ENCODE results near the gene CHIC2.

CHIC2 gene

DNA sequence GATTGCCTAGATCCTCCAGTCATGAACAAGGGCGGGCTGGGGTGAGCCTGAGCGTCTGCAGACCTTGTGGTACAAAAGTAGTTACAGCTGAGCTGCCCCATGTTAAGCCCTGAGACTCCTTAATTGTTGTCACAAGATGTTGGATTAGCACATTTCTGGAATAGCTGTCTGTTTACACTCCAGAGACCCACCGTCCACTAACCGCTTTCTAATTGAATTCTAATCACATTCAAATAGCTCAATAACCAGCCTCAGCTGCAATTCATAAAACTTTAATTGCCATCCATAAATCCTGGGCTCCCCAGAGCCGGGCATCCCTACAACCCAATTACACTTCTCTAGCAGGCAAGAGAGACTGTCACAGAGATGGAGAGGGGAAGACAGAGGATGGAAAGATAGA is 34.0 kb upstream of the CHIC2 start:
- in situ Hi-C loops (cut with HindIII; ENCODE audit: low sequenced_read_pairs): no loop called here
- no peak overlapping the region for H3K4me3 ChIP-seq (ENCODE audit: low read depth, low read length)
- TF ChIP-seq, protein P1, sequence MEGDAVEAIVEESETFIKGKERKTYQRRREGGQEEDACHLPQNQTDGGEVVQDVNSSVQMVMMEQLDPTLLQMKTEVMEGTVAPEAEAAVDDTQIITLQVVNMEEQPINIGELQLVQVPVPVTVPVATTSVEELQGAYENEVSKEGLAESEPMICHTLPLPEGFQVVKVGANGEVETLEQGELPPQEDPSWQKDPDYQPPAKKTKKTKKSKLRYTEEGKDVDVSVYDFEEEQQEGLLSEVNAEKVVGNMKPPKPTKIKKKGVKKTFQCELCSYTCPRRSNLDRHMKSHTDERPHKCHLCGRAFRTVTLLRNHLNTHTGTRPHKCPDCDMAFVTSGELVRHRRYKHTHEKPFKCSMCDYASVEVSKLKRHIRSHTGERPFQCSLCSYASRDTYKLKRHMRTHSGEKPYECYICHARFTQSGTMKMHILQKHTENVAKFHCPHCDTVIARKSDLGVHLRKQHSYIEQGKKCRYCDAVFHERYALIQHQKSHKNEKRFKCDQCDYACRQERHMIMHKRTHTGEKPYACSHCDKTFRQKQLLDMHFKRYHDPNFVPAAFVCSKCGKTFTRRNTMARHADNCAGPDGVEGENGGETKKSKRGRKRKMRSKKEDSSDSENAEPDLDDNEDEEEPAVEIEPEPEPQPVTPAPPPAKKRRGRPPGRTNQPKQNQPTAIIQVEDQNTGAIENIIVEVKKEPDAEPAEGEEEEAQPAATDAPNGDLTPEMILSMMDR (IDR thresholded peaks at IDR 0.05; ENCODE audit: low read depth, low read length, missing control alignments): no peak
- no peak for DNase-seq (ENCODE audit: low read depth)

DNA sequence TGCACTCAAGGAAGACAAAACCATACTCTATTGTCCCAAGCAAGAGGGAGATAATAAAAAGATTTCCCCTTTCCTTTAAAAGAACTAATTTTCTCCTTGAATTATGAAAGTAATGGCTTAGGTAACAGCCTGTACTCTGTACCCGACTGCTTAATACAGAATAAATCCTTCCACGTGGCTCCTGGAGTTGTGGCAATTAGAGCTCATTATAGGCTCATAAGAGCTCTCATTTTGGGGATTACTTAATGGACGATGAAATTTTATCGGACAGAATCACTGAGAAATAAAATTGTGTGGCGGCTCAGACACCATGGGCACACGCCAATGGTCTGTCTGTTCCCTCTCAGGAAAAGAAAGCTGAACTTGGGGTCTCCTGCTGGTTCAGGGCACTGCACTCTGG is 32.7 kb upstream of the CHIC2 start:
- TF ChIP-seq, protein P1 (IDR thresholded peaks at IDR 0.05; ENCODE audit: low read depth, low read length, missing control alignments): no peak
- in situ Hi-C loops (cut with HindIII; ENCODE audit: low sequenced_read_pairs): no loop called here
- DNase-seq (ENCODE audit: low read depth): no peak

DNA sequence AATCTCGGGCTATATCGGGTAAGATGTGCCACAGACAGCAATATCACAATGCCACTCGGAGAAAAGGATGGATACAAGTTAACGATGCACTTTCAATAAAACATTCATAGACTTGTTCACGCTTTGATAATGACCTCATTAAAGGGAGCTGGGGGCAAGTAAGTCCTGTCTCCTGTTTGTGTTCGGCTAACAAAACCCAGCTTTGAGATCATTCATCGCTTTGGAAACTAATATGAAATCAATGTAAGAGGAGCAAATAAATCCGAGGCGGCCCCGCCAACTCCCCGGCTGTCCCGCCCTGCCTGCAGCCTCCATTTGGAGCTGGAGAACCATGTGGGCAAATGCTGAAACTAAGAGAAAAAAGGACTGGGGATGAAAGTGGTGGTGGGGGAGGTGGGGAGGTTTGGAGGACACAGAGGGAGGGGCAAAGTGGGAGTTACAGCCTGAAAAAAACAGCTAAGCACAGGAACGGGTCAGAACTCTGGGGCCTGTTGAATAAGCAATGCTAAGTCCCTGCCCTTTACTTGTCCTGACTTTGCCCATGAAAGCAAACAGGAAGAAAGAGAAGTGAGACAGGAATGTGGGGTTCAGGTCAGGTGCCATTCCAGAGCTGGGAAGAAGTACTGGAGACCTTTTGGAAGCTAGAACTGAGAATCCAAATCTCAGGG is 32.0 kb upstream of the CHIC2 start:
- DNase-seq (ENCODE audit: low read depth): no peak
- TF ChIP-seq, protein P1 (IDR thresholded peaks at IDR 0.05; ENCODE audit: low read depth, low read length, missing control alignments): no peak
- no peak overlapping the region for H3K4me3 ChIP-seq (ENCODE audit: low read depth, low read length)
- in situ Hi-C loops (cut with HindIII; ENCODE audit: low sequenced_read_pairs): no loop called here

More for the DNA sequence above, 32.7 kb upstream of the CHIC2 start:
- H3K4me3 ChIP-seq (ENCODE audit: low read depth, low read length): no peak overlapping the region

DNA sequence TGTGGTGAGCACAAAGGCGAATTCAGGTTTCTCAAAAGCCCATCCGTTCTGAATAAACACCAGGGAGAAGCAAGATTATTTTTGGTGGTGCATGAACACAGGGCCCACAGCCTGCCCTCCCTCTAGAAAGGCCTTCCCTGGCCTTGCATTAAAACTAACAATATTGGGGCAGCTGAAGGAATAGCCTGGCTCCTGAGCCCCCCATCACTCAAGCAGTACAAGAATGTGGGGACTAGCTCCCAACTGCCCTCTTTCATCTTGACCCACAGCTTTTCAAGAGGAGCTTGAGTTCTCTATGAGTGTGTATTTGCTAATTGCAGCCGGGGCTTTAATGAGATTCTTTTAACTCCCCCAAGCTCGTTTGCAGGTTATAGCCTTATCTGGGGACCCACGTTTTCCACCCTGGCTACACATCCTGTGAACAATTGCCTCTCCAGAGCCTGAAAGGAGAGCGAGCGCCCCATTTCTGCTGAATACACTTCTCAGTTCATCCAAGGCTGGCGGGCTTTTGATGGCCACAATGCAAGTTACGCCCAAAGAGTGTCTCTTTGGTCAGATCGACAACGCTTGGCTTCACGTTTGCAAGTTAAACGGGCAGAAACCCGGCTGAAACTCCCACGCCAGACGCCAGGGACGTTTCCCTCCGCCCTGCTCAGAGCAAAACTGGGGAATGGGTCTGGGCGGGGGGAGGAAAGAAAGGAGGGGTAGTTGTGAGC is 30.9 kb upstream of the CHIC2 start:
- no peak for DNase-seq (ENCODE audit: low read depth)
- H3K4me3 ChIP-seq (ENCODE audit: low read depth, low read length): no peak overlapping the region
- in situ Hi-C loops (cut with HindIII; ENCODE audit: low sequenced_read_pairs): no loop called here
- TF ChIP-seq, protein P1 (IDR thresholded peaks at IDR 0.05; ENCODE audit: low read depth, low read length, missing control alignments): no peak

DNA sequence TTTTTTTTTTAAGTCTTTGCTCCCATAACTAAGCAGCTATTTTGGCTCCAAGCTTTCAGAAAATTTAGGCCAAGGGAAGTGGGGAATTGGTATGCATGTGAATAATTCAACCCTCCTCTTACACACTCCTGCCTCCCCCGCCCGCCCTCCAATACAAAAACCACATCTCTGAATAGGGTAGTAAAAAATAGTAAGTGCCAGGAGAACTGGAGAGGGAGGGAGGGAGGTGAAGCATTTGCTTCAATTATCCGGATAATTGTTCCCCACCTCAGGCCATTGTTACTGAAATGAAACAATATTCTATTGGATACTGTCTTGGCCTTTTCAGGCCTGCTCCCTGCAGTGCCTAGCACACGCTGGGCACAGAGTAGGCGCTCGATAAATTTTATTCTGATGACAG is 30.0 kb upstream of the CHIC2 start:
- no peak for DNase-seq (ENCODE audit: low read depth)
- in situ Hi-C loops (cut with HindIII; ENCODE audit: low sequenced_read_pairs): no loop called here
- no peak overlapping the region for H3K4me3 ChIP-seq (ENCODE audit: low read depth, low read length)
- TF ChIP-seq, protein P1 (IDR thresholded peaks at IDR 0.05; ENCODE audit: low read depth, low read length, missing control alignments): no peak

DNA sequence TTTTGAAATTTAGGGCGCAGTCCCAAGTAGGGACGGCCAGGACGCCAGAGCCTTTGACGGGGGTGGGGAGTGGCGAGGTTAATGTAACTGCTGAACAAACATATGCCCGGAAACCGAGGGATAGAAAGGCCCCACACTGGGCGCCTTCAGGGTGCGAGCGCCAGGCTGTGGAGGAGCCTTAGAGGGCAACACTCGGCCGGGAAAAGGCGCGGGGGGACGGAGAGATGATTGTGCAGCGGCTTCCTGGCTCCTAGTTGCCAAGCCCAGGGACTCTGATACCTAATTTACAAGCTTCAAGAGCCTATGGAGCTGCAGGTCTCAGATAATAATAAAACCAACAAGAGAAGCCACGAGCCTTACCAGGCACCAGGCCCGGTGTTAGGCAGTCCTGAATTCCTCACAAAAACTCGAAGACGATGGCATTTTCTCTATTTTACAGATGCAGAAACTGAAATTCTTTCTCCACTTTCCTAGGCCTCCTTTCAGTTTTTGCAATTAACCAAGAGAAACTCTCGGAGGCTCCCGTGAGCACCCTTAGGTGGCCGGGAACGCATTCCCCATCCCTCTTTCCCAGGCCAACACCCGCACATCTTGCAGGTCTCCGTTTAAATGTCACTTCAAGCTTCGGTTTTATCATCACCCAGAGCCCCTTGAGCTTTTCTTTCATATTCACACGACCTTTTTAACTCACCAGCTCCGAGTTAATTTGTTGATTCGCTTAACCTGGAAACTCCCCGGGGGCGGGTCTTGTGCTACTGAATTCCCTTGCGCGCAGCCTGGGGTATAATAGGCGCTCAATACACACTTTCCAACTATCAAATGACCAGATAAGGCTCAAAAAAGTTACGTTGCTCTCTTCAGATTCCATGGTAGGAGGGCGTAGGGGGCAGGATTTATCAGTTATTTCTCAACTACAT is 29.2 kb upstream of the CHIC2 start:
- H3K4me3 ChIP-seq (ENCODE audit: low read depth, low read length): no peak overlapping the region
- TF ChIP-seq, protein P1 (IDR thresholded peaks at IDR 0.05; ENCODE audit: low read depth, low read length, missing control alignments): no peak
- in situ Hi-C loops (cut with HindIII; ENCODE audit: low sequenced_read_pairs): no loop called here
- no peak for DNase-seq (ENCODE audit: low read depth)

Measured in astrocyte of the cerebellum (primary cell).